ENCODE data around the gene LDLRAD4.
"Not testable (repeated sequence)": the region's sequence is repeated elsewhere in the genome, so short reads cannot be mapped to it uniquely, and the experiment has no call there.

Gene LDLRAD4

GRCh38 chr18:13321923-13322322, 103.4 kb downstream of the LDLRAD4 start:
- Mint-ChIP-seq H3K27me3 (no peaks in the 10 kb centered on the region), H3K4me1 (no peaks in the 10 kb centered on the region), H3K27ac (no peak overlapping the region), H3K4me3 (no peak overlapping the region), H3K36me3 (no peaks in the 10 kb centered on the region), H3K9me3 (no peaks in the 10 kb centered on the region)

GRCh38 chr18:13323186-13323585, 104.6 kb downstream of the LDLRAD4 start:
- Mint-ChIP-seq H3K4me3 (no peak overlapping the region), H3K27me3 (no peaks in the 10 kb centered on the region), H3K9me3 (no peaks in the 10 kb centered on the region), H3K36me3 (peaks cover 2% of the 10 kb centered on the region), H3K4me1 (no peaks in the 10 kb centered on the region), H3K27ac (no peak overlapping the region)

- Mint-ChIP-seq H3K27ac (no peak overlapping the region), H3K4me1 (no peaks in the 10 kb centered on the region), H3K27me3 (no peaks in the 10 kb centered on the region), H3K4me3 (no peak overlapping the region), H3K9me3 (no peaks in the 10 kb centered on the region), H3K36me3 (peaks cover 2% of the 10 kb centered on the region)
Measured at GRCh38 chr18:13324880-13325279, 106.3 kb downstream of the LDLRAD4 start.

GRCh38 chr18:13328213-13328612, 109.7 kb downstream of the LDLRAD4 start:
- H3K4me1 Mint-ChIP-seq = peaks cover 10% of the 10 kb centered on the region
- H3K4me3 Mint-ChIP-seq = no peak overlapping the region
- H3K27me3 Mint-ChIP-seq = no peaks in the 10 kb centered on the region
- H3K9me3 Mint-ChIP-seq = no peaks in the 10 kb centered on the region
- peaks cover 2% of the 10 kb centered on the region for H3K36me3 Mint-ChIP-seq
- H3K27ac Mint-ChIP-seq = no peak overlapping the region

- peaks cover 2% of the 10 kb centered on the region for H3K36me3 Mint-ChIP-seq
- peaks cover 6% of the 10 kb centered on the region for H3K9me3 Mint-ChIP-seq
- H3K4me1 Mint-ChIP-seq = peaks cover 14% of the 10 kb centered on the region
- H3K27ac Mint-ChIP-seq = no peak overlapping the region
- no peaks in the 10 kb centered on the region for H3K27me3 Mint-ChIP-seq
- H3K4me3 Mint-ChIP-seq = no peak overlapping the region
Measured at GRCh38 chr18:13330996-13331395, 112.4 kb downstream of the LDLRAD4 start.

- no peaks in the 10 kb centered on the region for H3K27me3 Mint-ChIP-seq
- H3K4me1 Mint-ChIP-seq = peaks cover 20% of the 10 kb centered on the region
- no peak overlapping the region for H3K27ac Mint-ChIP-seq
- no peak overlapping the region for H3K4me3 Mint-ChIP-seq
- H3K36me3 Mint-ChIP-seq = peaks cover 2% of the 10 kb centered on the region
- H3K9me3 Mint-ChIP-seq = peaks cover 6% of the 10 kb centered on the region
Measured at GRCh38 chr18:13331846-13332245, 113.3 kb downstream of the LDLRAD4 start.

GRCh38 chr18:13332874-13333273, 114.3 kb downstream of the LDLRAD4 start:
- Mint-ChIP-seq H3K4me1 (peaks cover 20% of the 10 kb centered on the region), H3K9me3 (peaks cover 6% of the 10 kb centered on the region), H3K36me3 (no peaks in the 10 kb centered on the region), H3K27ac (no peak overlapping the region), H3K27me3 (no peaks in the 10 kb centered on the region), H3K4me3 (no peak overlapping the region)

GRCh38 chr18:13335903-13336302, 117.3 kb downstream of the LDLRAD4 start:
- H3K27ac Mint-ChIP-seq = peak overlapping the region; percentile 1
- H3K4me3 Mint-ChIP-seq = no peak overlapping the region
- no peaks in the 10 kb centered on the region for H3K36me3 Mint-ChIP-seq
- peaks cover 6% of the 10 kb centered on the region for H3K9me3 Mint-ChIP-seq
- no peaks in the 10 kb centered on the region for H3K27me3 Mint-ChIP-seq
- H3K4me1 Mint-ChIP-seq = peaks cover 28% of the 10 kb centered on the region

GRCh38 chr18:13336841-13337240, 118.3 kb downstream of the LDLRAD4 start:
- Mint-ChIP-seq H3K36me3 (no peaks in the 10 kb centered on the region), H3K4me1 (peaks cover 26% of the 10 kb centered on the region), H3K9me3 (peaks cover 9% of the 10 kb centered on the region), H3K27ac (no peak overlapping the region), H3K27me3 (no peaks in the 10 kb centered on the region), H3K4me3 (no peak overlapping the region)

- Mint-ChIP-seq H3K4me3 (no peak overlapping the region), H3K27me3 (no peaks in the 10 kb centered on the region), H3K27ac (no peak overlapping the region), H3K4me1 (peaks cover 21% of the 10 kb centered on the region), H3K36me3 (no peaks in the 10 kb centered on the region), H3K9me3 (peaks cover 10% of the 10 kb centered on the region)
Measured at GRCh38 chr18:13337369-13337768, 118.8 kb downstream of the LDLRAD4 start.

GRCh38 chr18:13338318-13338717, 119.8 kb downstream of the LDLRAD4 start:
- peaks cover 10% of the 10 kb centered on the region for H3K9me3 Mint-ChIP-seq
- H3K36me3 Mint-ChIP-seq = no peaks in the 10 kb centered on the region
- H3K27me3 Mint-ChIP-seq = no peaks in the 10 kb centered on the region
- no peak overlapping the region for H3K27ac Mint-ChIP-seq
- H3K4me3 Mint-ChIP-seq = no peak overlapping the region
- peaks cover 18% of the 10 kb centered on the region for H3K4me1 Mint-ChIP-seq

GRCh38 chr18:13339653-13340052, 121.1 kb downstream of the LDLRAD4 start:
- H3K4me3 Mint-ChIP-seq = no peak overlapping the region
- H3K27me3 Mint-ChIP-seq = no peaks in the 10 kb centered on the region
- H3K9me3 Mint-ChIP-seq = peaks cover 4% of the 10 kb centered on the region
- no peaks in the 10 kb centered on the region for H3K36me3 Mint-ChIP-seq
- no peak overlapping the region for H3K27ac Mint-ChIP-seq
- H3K4me1 Mint-ChIP-seq = peaks cover 18% of the 10 kb centered on the region

- H3K4me3 Mint-ChIP-seq, H3K27ac Mint-ChIP-seq, H3K27me3 Mint-ChIP-seq, H3K36me3 Mint-ChIP-seq, H3K4me1 Mint-ChIP-seq: not testable (repeated sequence)
- peaks cover 14% of the 10 kb centered on the region for H3K9me3 Mint-ChIP-seq
Measured at GRCh38 chr18:13346449-13346848, 127.9 kb downstream of the LDLRAD4 start.

- peaks cover 8% of the 10 kb centered on the region for H3K36me3 Mint-ChIP-seq
- H3K9me3 Mint-ChIP-seq = peaks cover 9% of the 10 kb centered on the region
- H3K4me1 Mint-ChIP-seq = peaks cover 29% of the 10 kb centered on the region
- peak overlapping the region; percentile 69 for H3K27ac Mint-ChIP-seq
- H3K27me3 Mint-ChIP-seq = no peaks in the 10 kb centered on the region
- peak overlapping the region; percentile 31 for H3K4me3 Mint-ChIP-seq
Measured at GRCh38 chr18:13353084-13353823, 134.7 kb downstream of the LDLRAD4 start.

GRCh38 chr18:13354402-13354801, 135.8 kb downstream of the LDLRAD4 start:
- Mint-ChIP-seq H3K36me3 (peaks cover 6% of the 10 kb centered on the region), H3K27me3 (no peaks in the 10 kb centered on the region), H3K4me3 (no peak overlapping the region), H3K9me3 (peaks cover 9% of the 10 kb centered on the region), H3K27ac (no peak overlapping the region), H3K4me1 (peaks cover 29% of the 10 kb centered on the region)

GRCh38 chr18:13356032-13356431, 137.5 kb downstream of the LDLRAD4 start:
- no peak overlapping the region for H3K4me3 Mint-ChIP-seq
- peaks cover 29% of the 10 kb centered on the region for H3K4me1 Mint-ChIP-seq
- H3K27me3 Mint-ChIP-seq = no peaks in the 10 kb centered on the region
- H3K27ac Mint-ChIP-seq = no peak overlapping the region
- peaks cover 2% of the 10 kb centered on the region for H3K36me3 Mint-ChIP-seq
- H3K9me3 Mint-ChIP-seq = no peaks in the 10 kb centered on the region

- Mint-ChIP-seq H3K36me3 (peaks cover 2% of the 10 kb centered on the region), H3K4me1 (peaks cover 28% of the 10 kb centered on the region), H3K27ac (no peak overlapping the region)
Measured at GRCh38 chr18:13357289-13357688, 138.7 kb downstream of the LDLRAD4 start.

More at GRCh38 chr18:13357289-13357688, 138.7 kb downstream of the LDLRAD4 start:
- Mint-ChIP-seq H3K27me3 (no peaks in the 10 kb centered on the region), H3K9me3 (no peaks in the 10 kb centered on the region), H3K4me3 (no peak overlapping the region)
